ENCODE data around the gene IL22RA2.
A peak's percentile ranks its signal among the peaks of the same experiment; 100 is the strongest.

The IL22RA2 gene

GRCh38 chr6:137097057-137097456 is 76.4 kb downstream of the IL22RA2 start:
- no peak for DNase-seq (ENCODE audit: low spot score)

GRCh38 chr6:137095651-137096238 is 77.7 kb downstream of the IL22RA2 start:
- no peak for DNase-seq (ENCODE audit: low spot score)

GRCh38 chr6:137095093-137095492 is 78.4 kb downstream of the IL22RA2 start:
- no peak for DNase-seq (ENCODE audit: low spot score)

GRCh38 chr6:137094411-137095008 is 78.9 kb downstream of the IL22RA2 start:
- peak; percentile 70 for DNase-seq (ENCODE audit: low spot score)
